AG04450 (cell line): ENCODE results near the gene SRP14. TPM values are rescaled to one million over a fixed set of nuclear protein-coding genes. Genes with fewer than 3 reads are reported as not detected.
"Not testable (repeated sequence)": the region's sequence is repeated elsewhere in the genome, so short reads cannot be mapped to it uniquely, and the experiment has no call there.

Experiments
- CTCF ChIA-PET: fragments of 300-600, 350-600 bp; formaldehyde crosslinking; extraction: SDS; loops from one replicate; lab custom pipeline; 2022; ENCODE audit warnings: antibody characterized with exemption, inconsistent platforms; lab: Charles Lee
- POLR2A ChIA-PET: fragments of 350-600 bp; formaldehyde crosslinking; extraction: SDS; loops from one replicate; lab custom pipeline; 2021; ENCODE audit warnings: antibody characterized with exemption, inconsistent platforms; lab: Yijun Ruan, JAX
- DNase-seq: peaks from one replicate; pipeline ENCODE4 v3.0.0-alpha.2; 2011; ENCODE audit warnings: low read depth, low spot score
- H3K27ac ChIP-seq: one replicate; pipeline ENCODE4 v1.5.1; 2012; ENCODE audit warnings: low read depth, low read length, control low read depth
- H3K27me3 ChIP-seq: one replicate; pipeline ENCODE4 v1.6.0; 2012; ENCODE audit warnings: low read length; ENCODE audit not compliant: control insufficient read depth, insufficient read depth
- H3K4me3 ChIP-seq: 2 replicates; pipeline ENCODE4 v1.5.1; 2011; ENCODE audit warnings: mild to moderate bottlenecking, low read depth, low read length, control low read depth
- H3K9me3 ChIP-seq: 2 replicates; pipeline ENCODE4 v1.5.1; 2012; ENCODE audit warnings: low read length; ENCODE audit not compliant: control insufficient read depth, insufficient read depth
- polyA plus RNA-seq: library from polyadenylated mRNA; depleted of rRNA; stranded (reverse); fragments of >200 nt; gene quantifications from 2 replicates; pipeline ENCODE4 v1.2.3, GENCODE V29; 2011
- TF ChIP-seq, protein P1 (sequence below): IDR thresholded peaks from 2 replicates; pipeline ENCODE4 v1.5.1; 2011; ENCODE audit warnings: low read depth, low read length, control low read depth, inconsistent platforms

Gene SRP14
- polyA plus RNA-seq, 1 experiment: 559 TPM

DNA sequence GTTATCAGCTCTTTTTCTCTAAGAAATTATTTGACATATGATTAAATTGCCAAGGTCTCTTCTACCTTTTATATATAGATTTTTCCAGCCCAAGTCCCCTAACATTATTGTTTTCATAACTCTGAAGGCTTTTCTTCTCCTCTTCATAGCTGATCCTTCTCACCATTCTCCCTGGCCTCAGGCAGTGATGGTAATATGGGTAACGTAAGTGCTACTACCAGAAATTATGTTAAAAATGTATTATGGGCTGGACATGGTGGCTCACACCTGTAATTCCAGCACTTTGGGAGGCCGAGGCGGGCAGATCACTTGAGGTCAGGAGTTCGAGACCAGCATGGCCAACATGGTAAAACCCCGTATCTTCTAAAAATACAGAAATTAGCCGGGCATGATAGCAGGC lies 40.5 kb upstream of the SRP14 start:
- TF ChIP-seq, protein P1, sequence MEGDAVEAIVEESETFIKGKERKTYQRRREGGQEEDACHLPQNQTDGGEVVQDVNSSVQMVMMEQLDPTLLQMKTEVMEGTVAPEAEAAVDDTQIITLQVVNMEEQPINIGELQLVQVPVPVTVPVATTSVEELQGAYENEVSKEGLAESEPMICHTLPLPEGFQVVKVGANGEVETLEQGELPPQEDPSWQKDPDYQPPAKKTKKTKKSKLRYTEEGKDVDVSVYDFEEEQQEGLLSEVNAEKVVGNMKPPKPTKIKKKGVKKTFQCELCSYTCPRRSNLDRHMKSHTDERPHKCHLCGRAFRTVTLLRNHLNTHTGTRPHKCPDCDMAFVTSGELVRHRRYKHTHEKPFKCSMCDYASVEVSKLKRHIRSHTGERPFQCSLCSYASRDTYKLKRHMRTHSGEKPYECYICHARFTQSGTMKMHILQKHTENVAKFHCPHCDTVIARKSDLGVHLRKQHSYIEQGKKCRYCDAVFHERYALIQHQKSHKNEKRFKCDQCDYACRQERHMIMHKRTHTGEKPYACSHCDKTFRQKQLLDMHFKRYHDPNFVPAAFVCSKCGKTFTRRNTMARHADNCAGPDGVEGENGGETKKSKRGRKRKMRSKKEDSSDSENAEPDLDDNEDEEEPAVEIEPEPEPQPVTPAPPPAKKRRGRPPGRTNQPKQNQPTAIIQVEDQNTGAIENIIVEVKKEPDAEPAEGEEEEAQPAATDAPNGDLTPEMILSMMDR: no peak
- no peak for DNase-seq
- no peak overlapping the region for H3K27ac ChIP-seq
- CTCF ChIA-PET: interaction anchor here (0.6 to 2.5 kb wide), 2 partner anchors 8 to 25 kb away, joined by 3 to 7 read pairs; no protein-coding TSS in a partner anchor
- no peaks in the 10 kb centered on the region for H3K27me3 ChIP-seq
- POLR2A ChIA-PET: no interaction called here
- H3K4me3 ChIP-seq: no peak overlapping the region
- no peaks in the 10 kb centered on the region; the same call in 1 of the 2 replicates for H3K9me3 ChIP-seq

DNA sequence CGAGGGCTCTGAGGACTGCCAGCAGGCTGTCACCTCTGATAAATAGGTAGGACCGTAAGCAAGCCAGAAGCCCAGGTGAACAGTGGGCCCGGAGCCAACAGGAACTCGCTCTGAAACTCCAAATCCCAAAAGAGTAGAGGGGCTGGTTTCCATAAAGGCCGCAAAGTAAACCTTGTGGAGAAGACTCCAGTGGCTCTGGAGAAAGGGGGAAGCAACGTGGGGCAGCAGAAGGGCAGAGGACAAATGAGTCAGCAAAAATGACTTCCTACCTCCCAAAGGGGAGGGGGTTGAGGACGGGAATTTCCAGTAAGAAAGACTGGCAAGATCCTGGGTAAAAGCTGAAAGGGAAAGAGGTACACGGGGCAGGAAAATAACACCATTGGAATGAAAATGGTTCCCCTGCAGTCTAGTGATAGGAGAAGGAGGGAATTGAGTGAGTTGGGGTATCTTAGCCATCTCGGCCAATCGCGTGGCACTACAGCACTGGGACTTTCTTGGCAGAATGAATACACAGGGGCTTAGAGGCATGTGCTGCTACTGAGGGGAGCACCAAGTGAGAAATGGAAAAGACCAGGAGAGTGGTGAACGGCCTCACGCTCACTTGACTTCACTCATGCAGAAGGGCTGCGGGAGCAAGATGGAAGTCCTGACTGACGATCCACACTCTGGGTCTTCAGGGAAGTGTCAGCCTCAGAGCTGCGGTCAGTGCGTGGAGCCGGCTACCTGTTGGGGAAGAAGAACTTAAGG lies 36.5 kb upstream of the SRP14 start:
- Histone ChIP-seq H3K27ac (no peak overlapping the region), H3K4me3 (no peak overlapping the region), H3K27me3 (no peaks in the 10 kb centered on the region), H3K9me3 (no peaks in the 10 kb centered on the region; the same call in 1 of the 2 replicates)
- DNase-seq: no peak
- ChIA-PET CTCF (interaction anchor here (0.6 to 2.1 kb wide), 3 partner anchors 9 to 30 kb away, joined by 4 to 14 read pairs (median 7); no protein-coding TSS in a partner anchor), POLR2A (no interaction called here)
- TF ChIP-seq, protein P1: no peak

DNA sequence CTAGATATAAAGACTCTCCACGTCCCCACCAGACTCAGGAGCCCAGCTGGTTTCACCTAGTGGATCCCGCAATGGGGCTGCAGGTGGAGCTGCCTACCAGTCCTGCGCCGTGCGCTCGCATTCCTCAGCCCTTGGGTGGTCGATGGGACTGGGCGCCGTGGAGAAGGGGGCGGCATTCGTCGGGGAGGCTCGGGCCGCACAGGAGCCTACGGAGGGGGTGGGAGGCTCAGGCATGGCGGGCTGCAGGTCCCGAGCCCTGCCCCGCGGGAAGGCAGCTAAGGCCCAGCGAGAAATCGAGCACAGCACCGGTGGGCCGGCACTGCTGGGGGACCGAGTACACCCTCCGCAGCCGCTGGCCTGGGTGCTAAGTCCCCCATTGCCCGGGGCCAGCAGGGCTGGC lies 35.7 kb upstream of the SRP14 start:
- CTCF ChIA-PET: interaction anchor here (0.9 kb wide), 1 partner anchor 200 kb away, joined by 3 read pairs; no protein-coding TSS in a partner anchor
- POLR2A ChIA-PET, DNase-seq: not testable (repeated sequence)

DNA sequence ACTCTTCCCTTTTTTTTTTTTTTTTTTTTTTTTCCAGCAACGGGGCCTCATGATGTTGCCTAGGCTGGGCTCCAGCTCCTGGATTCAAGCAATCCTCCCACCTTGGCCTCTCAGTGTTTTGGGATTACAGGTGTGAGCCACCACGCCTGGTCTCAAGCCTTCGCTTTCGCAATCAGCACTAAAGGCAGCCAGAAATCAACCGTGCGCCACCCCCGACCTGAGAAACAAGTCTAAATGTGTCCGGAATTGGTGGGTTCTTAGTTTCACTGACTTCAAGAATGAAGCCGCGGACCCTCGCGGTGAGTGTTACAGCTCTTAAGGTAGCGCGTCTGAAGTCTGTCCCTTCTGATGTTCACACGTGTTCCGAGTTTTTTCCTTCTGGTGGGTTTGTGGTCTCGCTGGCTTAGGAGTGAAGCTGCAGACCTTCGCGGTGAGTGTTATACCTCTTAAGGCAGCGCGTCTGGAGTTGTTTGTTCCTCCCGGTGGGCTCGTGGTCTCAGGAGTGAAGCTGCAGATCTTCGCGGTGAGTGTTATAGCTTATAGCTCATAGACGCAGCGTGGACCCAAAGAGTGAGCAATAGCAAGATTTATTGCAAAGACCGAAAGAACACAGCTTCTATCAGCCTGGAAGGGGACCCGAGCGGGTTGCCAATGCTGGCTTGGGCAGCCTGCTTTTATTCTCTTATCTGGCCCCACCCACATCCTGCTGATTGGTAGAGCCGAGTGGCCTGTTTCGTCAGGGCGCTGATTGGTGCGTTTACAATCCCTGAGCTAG lies 34.9 kb upstream of the SRP14 start:
- DNase-seq, POLR2A ChIA-PET, H3K27me3 ChIP-seq, H3K9me3 ChIP-seq, H3K27ac ChIP-seq, H3K4me3 ChIP-seq: not testable (repeated sequence)
- CTCF ChIA-PET: interaction anchor here (0.9 kb wide), 1 partner anchor 201 kb away, joined by 3 read pairs; no protein-coding TSS in a partner anchor

More for the DNA sequence above, 35.7 kb upstream of the SRP14 start:
- not testable (repeated sequence) for H3K9me3 ChIP-seq, H3K27me3 ChIP-seq, H3K4me3 ChIP-seq, H3K27ac ChIP-seq

DNA sequence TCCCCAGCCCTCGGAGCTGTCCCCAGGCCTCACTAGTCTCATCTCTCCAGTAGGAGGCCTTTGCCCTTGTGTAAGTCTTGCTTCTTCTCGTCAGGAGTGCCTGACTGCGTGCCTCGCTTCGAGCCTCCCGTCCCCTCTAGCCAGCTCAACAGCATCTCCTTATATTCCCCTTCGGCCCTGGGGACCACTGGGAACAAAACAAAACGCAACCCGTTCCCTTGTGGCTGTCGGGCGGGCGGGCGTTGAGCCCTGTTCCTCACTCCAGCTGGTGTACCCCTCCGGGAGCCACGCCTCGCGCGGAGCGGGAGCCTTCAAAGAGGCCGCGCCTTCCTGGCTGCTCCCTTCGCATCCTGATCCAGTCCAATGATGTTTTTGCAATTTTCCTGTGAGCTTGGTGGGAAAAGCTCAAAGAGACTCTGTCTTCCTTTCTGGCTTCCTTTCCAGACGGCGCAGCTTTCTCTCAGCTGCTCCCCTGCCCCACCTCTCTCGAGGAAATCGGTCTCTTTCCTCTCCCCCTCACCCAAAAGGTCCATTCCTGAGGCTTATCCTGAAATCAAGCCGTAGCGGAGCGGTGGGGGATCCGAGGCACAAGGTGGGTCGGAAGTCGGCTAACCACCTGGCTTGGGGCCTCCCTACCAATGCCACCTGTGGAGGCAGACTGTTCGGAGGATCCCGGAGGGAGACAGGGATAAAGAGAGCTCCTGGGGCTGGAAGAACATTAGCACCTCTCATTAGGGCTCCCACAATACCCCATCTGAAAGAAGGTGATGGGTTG lies 33.4 kb upstream of the SRP14 start:
- ChIA-PET CTCF (no interaction called here), POLR2A (interaction anchor here (1.0 kb wide), 1 partner anchor 20 kb away, joined by 6 read pairs; no protein-coding TSS in a partner anchor)
- TF ChIP-seq, protein P1: no peak
- Histone ChIP-seq H3K9me3 (no peaks in the 10 kb centered on the region; the same call in 1 of the 2 replicates), H3K4me3 (no peak overlapping the region), H3K27me3 (no peaks in the 10 kb centered on the region), H3K27ac (no peak overlapping the region)
- DNase-seq: no peak
